ENCODE data around the gene RSAD2. TPM values are rescaled to one million over a fixed set of nuclear protein-coding genes. Genes with fewer than 3 reads are reported as not detected.

RSAD2 gene
- total RNA-seq, 1 donor from 2014 or later, result 25.7 TPM

DNA sequence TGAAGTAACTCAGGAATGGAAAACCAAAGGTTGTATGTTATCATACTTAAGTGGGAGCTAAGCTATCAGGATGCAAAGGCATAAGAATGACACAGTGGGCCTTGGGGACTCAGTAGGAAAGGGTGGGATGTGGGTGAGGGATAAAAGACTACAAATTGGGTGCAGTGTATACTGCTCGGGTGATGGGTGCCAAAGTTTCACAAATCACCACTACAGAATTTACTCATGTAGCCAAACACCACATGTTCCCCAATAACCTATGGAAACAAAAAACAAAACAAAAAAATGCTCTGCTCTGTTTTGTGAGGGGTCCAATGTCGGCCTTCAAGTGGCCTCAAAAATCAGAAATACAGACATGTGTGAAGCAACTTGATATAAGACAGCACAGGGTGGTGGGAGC lies 30.7 kb downstream of the RSAD2 start:
- Histone ChIP-seq H3K36me3 (no peaks in the 10 kb centered on the region), H3K9me3 (no peaks in the 10 kb centered on the region), H3K4me3 (no peak overlapping the region), H3K4me1 (no peaks in the 10 kb centered on the region), H3K27me3 (no peaks in the 10 kb centered on the region), H3K27ac (no peak overlapping the region)
- intact Hi-C loops (cut with DNase I), result no loop called here
- ATAC-seq, result no peak
- no peak for DNase-seq
- TF ChIP-seq, protein P1, sequence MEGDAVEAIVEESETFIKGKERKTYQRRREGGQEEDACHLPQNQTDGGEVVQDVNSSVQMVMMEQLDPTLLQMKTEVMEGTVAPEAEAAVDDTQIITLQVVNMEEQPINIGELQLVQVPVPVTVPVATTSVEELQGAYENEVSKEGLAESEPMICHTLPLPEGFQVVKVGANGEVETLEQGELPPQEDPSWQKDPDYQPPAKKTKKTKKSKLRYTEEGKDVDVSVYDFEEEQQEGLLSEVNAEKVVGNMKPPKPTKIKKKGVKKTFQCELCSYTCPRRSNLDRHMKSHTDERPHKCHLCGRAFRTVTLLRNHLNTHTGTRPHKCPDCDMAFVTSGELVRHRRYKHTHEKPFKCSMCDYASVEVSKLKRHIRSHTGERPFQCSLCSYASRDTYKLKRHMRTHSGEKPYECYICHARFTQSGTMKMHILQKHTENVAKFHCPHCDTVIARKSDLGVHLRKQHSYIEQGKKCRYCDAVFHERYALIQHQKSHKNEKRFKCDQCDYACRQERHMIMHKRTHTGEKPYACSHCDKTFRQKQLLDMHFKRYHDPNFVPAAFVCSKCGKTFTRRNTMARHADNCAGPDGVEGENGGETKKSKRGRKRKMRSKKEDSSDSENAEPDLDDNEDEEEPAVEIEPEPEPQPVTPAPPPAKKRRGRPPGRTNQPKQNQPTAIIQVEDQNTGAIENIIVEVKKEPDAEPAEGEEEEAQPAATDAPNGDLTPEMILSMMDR (IDR thresholded peaks at IDR 0.05), result no peak

DNA sequence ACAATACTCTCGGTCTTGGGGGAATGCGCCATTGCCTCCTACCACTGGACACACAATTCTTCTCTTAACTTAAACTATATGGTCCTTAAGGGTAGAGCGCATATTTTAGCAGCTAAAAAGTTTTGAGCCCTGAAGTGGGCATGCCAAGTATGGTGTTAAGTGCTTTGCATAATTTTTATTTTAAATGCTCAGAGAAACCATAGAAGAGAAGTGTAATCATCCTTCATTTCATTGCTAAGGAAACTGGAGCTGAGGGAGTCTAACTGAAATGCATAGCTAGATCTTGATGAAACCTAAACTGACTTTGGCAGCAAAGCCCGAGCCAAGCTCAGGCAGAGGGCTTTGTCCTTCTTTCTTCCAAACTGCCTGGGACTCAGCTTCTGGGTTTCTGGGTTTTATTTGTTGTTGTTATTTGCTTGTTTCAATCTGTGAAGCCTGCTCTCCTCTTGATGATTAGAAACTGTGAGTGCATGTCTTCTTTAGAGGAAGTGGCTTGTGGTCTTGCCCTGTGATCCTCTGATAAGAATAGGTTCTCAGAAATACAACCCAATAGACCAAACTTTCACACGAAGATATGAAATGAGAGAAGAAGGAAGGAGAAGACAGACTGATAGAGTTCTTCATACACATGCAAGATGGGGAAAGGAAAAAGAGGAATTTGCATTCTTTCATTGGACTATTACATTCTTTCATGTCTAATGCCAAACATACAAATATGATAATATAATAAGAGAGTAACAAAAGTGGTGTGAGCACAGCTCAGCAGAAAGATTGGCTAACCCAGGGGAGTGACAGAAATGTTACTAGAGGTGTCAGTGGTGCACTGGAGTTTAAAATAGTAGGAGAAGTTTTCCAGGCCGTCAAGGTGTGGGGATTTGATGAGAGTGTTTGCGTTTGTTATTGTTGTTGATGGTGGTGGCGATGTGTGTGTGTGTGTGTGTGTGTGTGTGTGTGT lies 32.1 kb downstream of the RSAD2 start:
- DNase-seq (no peak), ATAC-seq (peak; percentile 48)
- H3K4me3 ChIP-seq, result no peak overlapping the region
- no peaks in the 10 kb centered on the region for H3K9me3 ChIP-seq
- no peaks in the 10 kb centered on the region for H3K4me1 ChIP-seq
- H3K36me3 ChIP-seq, result no peaks in the 10 kb centered on the region
- H3K27ac ChIP-seq, result no peak overlapping the region
- intact Hi-C loops (cut with DNase I), result loop anchor here (10.0 kb wide), 1 partner anchor 115 kb away; no protein-coding TSS in a partner anchor
- H3K27me3 ChIP-seq, result no peaks in the 10 kb centered on the region
- TF ChIP-seq, protein P1 (IDR thresholded peaks at IDR 0.05), result no peak

DNA sequence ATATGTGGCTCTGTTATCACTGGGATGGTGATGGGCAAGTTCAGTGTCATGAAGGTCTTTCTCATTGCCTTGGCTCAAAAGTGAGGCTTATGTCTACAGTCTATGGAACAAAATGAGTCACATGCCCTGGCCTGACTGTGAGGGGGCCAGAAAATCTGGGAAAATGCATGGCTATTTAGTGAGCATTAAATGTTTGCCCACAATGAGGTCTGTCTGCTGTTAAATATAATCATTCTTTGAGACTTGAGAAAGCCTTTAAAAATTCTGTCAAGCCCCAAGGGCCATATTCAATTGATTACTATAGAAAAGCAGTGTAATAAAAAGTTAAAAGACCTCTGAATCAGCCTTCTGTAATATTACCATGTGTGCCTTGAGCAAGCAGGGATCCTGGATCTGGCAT lies 34.1 kb downstream of the RSAD2 start:
- intact Hi-C loops (cut with DNase I), result loop anchor here (10.0 kb wide), 1 partner anchor 113 kb away; no protein-coding TSS in a partner anchor
- H3K27me3 ChIP-seq, result no peaks in the 10 kb centered on the region
- H3K27ac ChIP-seq, result no peak overlapping the region
- DNase-seq (no peak), ATAC-seq (no peak)
- TF ChIP-seq, protein P1 (IDR thresholded peaks at IDR 0.05), result no peak
- H3K4me3 ChIP-seq, result no peak overlapping the region
- no peaks in the 10 kb centered on the region for H3K9me3 ChIP-seq
- H3K36me3 ChIP-seq, result no peaks in the 10 kb centered on the region
- peaks cover 1% of the 10 kb centered on the region for H3K4me1 ChIP-seq

DNA sequence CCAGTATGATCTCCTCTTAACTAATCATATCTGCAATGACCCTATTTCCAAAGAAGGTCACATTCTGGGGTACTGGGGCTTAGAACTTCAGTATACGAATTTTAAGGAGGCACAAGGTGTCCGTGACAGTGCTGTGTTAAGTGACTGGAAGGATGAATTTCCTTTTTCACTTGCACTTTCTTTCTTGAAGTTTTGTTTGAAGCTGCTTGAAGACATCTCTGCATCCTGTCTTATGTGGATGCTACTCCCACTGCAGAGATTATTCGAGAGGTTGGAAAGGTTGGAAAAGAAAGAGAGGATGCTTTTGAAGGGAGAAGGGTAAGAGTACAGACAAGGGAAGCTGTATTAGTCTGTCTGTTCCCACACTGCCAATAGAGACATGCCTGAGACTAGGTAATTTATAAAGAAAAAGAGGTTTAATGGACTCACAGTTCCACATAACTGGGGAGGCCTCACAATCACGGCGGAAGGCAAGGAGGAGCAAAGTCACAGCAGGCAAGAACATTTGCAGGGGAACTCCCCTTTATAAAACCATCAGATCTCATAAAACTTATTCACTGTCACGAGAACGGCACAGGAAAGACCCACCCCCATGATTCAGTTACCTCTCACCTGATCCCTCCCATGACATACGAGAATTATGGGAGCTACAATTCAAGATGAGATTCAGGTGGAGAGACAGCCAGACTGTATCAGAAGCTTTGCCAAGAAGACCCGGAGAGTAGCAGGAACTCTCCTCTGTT lies 36.0 kb downstream of the RSAD2 start:
- no peak overlapping the region for H3K27ac ChIP-seq
- H3K4me3 ChIP-seq, result no peak overlapping the region
- intact Hi-C loops (cut with DNase I), result loop anchor here (10.0 kb wide), 1 partner anchor 111 kb away; no protein-coding TSS in a partner anchor
- no peaks in the 10 kb centered on the region for H3K9me3 ChIP-seq
- ATAC-seq (no peak), DNase-seq (no peak)
- H3K27me3 ChIP-seq, result no peaks in the 10 kb centered on the region
- TF ChIP-seq, protein P1 (IDR thresholded peaks at IDR 0.05), result no peak
- no peaks in the 10 kb centered on the region for H3K36me3 ChIP-seq
- H3K4me1 ChIP-seq, result peaks cover 4% of the 10 kb centered on the region

DNA sequence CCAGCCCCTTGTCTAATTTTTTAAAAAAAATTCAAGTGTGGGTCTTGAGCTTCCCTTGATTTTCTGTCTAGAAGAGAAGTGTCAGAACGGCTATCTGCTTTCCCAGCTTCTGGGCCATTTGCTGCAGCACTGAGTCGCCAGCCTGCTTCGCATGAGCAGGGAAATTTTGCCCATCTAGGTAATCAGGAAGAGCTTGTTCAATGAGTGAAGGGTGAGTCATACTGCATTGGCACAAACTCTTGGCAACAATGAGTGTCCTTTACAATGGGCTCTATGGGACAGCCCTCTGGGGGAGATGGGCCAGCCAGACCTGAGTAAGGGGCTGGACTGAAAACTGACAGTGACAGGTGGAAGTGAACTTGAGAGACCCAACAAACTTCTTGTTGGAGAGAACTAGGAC lies 37.3 kb downstream of the RSAD2 start:
- ATAC-seq (no peak), DNase-seq (no peak)
- H3K27ac ChIP-seq, result no peak overlapping the region
- TF ChIP-seq, protein P1 (IDR thresholded peaks at IDR 0.05), result no peak
- no peaks in the 10 kb centered on the region for H3K9me3 ChIP-seq
- H3K4me1 ChIP-seq, result peaks cover 4% of the 10 kb centered on the region
- intact Hi-C loops (cut with DNase I), result loop anchor here (10.0 kb wide), 1 partner anchor 110 kb away; no protein-coding TSS in a partner anchor
- no peaks in the 10 kb centered on the region for H3K36me3 ChIP-seq
- H3K27me3 ChIP-seq, result no peaks in the 10 kb centered on the region
- no peak overlapping the region for H3K4me3 ChIP-seq

Data from upper lobe of right lung (tissue), 1 donor.